Osteocyte (in vitro differentiated cells): Measurements from ENCODE around the gene MCM3AP. TPM values are rescaled to one million over a fixed set of nuclear protein-coding genes. Genes with fewer than 3 reads are reported as not detected.

Experiments used
- DNase-seq: peaks from one replicate; pipeline ENCODE4 v3.0.0; 2021; ENCODE audit warnings: mixed read lengths; ENCODE audit not compliant: unreplicated experiment; ENCODE audit errors: extremely low spot score
- H3K27ac Mint-ChIP-seq: one replicate; pipeline ENCODE4 v1.8.0; 2021; ENCODE audit warnings: mild to moderate bottlenecking, mixed read lengths; ENCODE audit not compliant: unreplicated experiment
- H3K27me3 Mint-ChIP-seq: one replicate; pipeline ENCODE4 v1.8.0; 2021; ENCODE audit warnings: mixed read lengths; ENCODE audit not compliant: unreplicated experiment
- H3K36me3 Mint-ChIP-seq: one replicate; pipeline ENCODE4 v1.8.0; 2021; ENCODE audit warnings: mixed read lengths; ENCODE audit not compliant: unreplicated experiment
- H3K4me1 Mint-ChIP-seq: one replicate; pipeline ENCODE4 v1.8.0; 2021; ENCODE audit warnings: mixed read lengths; ENCODE audit not compliant: unreplicated experiment
- H3K4me3 Mint-ChIP-seq: one replicate; pipeline ENCODE4 v1.8.0; 2021; ENCODE audit warnings: mild to moderate bottlenecking, moderate library complexity, mixed read lengths; ENCODE audit not compliant: unreplicated experiment
- H3K9me3 Mint-ChIP-seq: one replicate; pipeline ENCODE4 v1.8.0; 2021; ENCODE audit warnings: mixed read lengths; ENCODE audit not compliant: unreplicated experiment
- total RNA-seq: library from RNA; stranded (reverse); gene quantifications from 2 replicates; pipeline ENCODE4 v1.2.1, GENCODE V29; 2021
- TF ChIP-seq, protein P1 (sequence below): fragments of 200-600 bp; sonication (generic); IDR thresholded peaks from 2 replicates; pipeline ENCODE4 v1.5.0; 2021; ENCODE audit warnings: antibody characterized with exemption, mild to moderate bottlenecking, moderate library complexity

MCM3AP gene
- total RNA-seq, 1 donor from 2014 or later = 105 TPM

DNA sequence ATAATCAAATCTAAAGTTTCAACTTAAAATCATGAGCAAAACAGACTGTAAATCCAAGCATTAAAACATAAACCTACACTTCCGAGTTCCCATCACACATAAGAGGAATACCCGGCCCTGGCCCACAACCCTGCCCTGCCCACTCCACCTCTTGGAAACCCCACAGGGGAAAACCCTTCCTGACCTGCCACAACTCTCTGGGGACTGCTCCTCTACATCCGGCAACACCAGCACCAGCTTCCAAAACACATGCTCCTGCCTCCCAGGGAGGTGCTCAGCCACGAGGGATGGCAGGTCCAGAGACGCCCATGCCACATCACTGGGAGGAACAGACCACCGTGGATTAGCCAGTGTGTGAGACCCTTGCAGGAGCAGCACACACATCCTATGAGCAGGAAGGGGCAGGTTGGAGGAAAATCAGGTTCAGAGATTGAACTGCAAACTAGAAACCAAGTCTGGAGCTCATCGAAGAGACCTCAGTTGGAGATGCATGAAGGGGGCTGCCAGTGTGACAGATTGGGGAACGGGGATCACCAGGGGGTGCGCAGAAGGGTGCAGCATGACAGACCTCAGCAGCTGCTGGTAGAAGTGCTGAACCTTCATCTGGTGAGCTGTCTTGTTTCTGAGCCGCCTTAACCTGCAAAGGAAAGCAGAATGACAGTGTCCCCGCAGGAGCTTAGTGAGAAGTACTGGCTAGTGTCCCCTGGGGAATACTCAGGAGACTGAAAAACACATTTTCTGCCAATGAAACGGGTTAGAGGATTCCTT, 31.0 kb downstream of the MCM3AP start:
- Mint-ChIP-seq H3K4me3 (no peak overlapping the region), H3K9me3 (no peaks in the 10 kb centered on the region), H3K27me3 (no peaks in the 10 kb centered on the region), H3K36me3 (peaks cover 70% of the 10 kb centered on the region), H3K4me1 (no peaks in the 10 kb centered on the region), H3K27ac (no peak overlapping the region)
- no peak for DNase-seq
- TF ChIP-seq, protein P1, sequence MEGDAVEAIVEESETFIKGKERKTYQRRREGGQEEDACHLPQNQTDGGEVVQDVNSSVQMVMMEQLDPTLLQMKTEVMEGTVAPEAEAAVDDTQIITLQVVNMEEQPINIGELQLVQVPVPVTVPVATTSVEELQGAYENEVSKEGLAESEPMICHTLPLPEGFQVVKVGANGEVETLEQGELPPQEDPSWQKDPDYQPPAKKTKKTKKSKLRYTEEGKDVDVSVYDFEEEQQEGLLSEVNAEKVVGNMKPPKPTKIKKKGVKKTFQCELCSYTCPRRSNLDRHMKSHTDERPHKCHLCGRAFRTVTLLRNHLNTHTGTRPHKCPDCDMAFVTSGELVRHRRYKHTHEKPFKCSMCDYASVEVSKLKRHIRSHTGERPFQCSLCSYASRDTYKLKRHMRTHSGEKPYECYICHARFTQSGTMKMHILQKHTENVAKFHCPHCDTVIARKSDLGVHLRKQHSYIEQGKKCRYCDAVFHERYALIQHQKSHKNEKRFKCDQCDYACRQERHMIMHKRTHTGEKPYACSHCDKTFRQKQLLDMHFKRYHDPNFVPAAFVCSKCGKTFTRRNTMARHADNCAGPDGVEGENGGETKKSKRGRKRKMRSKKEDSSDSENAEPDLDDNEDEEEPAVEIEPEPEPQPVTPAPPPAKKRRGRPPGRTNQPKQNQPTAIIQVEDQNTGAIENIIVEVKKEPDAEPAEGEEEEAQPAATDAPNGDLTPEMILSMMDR = no peak

DNA sequence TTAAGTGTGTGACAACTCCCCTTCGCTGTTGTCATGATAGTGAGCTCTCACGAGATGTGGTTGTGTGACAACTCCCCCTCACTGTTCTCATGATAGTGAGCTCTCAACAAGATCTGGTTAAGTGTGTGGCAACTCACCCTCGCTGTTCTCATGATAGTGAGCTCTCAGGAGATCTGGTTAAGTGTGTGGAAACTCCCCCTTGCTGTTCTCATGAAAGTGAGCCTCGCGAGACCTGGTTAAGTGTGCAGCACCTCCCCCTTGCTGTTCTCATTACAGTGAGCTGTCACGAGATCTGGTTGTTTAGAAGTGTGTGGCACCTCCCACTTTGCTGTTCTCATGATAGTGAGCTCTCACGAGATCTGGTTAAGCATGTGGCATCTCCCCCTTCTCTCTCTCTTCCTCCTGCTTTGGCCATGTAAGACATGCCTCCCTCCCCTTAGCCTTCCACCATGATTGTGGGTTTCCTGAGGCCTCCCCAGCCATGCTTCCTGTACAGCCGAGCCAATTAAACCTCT, 31.7 kb downstream of the MCM3AP start:
- Mint-ChIP-seq H3K4me3 (no peak overlapping the region), H3K27me3 (no peaks in the 10 kb centered on the region), H3K36me3 (peaks cover 70% of the 10 kb centered on the region), H3K9me3 (no peaks in the 10 kb centered on the region), H3K4me1 (no peaks in the 10 kb centered on the region), H3K27ac (no peak overlapping the region)
- TF ChIP-seq, protein P1 = no peak
- DNase-seq = no peak

DNA sequence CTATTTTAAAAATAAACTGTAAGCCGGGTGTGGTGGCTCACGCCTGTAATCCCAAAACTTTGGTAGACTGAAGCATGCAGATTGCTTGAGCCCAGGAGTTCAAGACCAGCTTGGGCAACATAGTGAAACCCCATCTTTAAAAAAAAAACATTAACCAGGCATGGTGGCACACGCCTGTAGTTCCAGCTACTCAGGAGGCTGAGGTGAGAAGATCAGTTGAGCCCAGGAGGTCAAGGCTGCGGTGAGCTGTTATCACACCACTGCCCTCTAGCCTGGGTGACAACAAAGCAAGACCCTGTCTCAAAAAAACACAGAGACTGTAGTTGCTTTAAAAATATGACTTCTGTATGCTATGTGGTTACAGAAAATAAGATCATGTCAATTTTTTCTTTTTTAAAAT, 32.6 kb downstream of the MCM3AP start:
- Mint-ChIP-seq H3K27me3 (no peaks in the 10 kb centered on the region), H3K9me3 (no peaks in the 10 kb centered on the region), H3K4me3 (no peak overlapping the region), H3K36me3 (peaks cover 66% of the 10 kb centered on the region), H3K4me1 (no peaks in the 10 kb centered on the region), H3K27ac (no peak overlapping the region)
- TF ChIP-seq, protein P1 = no peak
- DNase-seq = no peak

DNA sequence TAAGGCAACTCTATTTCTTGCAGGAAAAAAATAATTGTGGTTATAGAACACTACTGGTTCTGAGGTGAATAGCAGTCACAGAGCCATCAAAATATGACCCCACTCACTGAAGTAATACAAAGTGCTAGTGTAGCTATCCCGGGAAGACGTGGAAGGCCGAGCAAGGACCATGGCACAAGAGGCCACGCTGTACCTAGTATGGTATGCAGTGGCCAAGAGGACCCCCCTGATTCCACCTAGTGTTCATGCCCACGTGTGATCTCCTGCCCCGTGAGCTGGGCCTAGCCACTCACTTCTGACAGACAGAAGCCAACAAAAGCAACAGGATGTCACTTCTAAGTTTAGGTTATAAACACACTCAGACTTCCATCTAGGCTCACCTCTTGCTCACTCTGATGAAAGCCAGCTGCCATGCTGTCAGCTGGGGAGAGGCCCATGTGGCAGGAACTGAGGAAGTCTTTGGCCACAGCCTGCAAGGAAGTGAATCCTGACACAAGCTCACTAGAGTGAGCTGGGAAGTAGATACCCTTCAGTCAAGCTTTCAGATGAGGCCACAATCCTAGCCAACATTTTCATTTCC, 35.2 kb downstream of the MCM3AP start:
- no peak for DNase-seq
- no peak overlapping the region for H3K4me3 Mint-ChIP-seq
- no peaks in the 10 kb centered on the region for H3K27me3 Mint-ChIP-seq
- no peaks in the 10 kb centered on the region for H3K4me1 Mint-ChIP-seq
- H3K36me3 Mint-ChIP-seq = peaks cover 67% of the 10 kb centered on the region
- TF ChIP-seq, protein P1 = no peak
- no peak overlapping the region for H3K27ac Mint-ChIP-seq
- no peaks in the 10 kb centered on the region for H3K9me3 Mint-ChIP-seq

DNA sequence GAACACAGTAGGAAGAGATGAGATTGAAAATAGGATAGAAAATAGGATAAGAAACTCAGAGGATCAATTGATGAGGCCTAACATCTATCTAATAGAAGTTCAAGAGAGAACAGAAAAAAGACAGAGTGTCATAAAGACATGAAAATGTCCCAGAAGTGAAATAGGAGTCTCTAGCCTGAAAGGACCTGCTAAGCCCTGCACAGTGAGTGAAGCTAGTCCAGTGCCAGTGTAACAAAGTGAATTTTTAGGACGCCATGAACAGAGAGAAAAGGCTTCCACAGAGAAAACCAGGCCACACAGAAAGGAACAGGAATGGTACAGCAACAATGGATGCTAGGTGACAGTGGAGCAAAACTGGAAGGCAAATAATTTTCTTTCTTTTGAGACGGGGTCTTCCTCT, 36.6 kb downstream of the MCM3AP start:
- Mint-ChIP-seq H3K4me1 (no peaks in the 10 kb centered on the region), H3K9me3 (no peaks in the 10 kb centered on the region), H3K27me3 (no peaks in the 10 kb centered on the region), H3K36me3 (peaks cover 57% of the 10 kb centered on the region), H3K4me3 (no peak overlapping the region), H3K27ac (no peak overlapping the region)
- DNase-seq = no peak
- TF ChIP-seq, protein P1 = no peak
